HCT116 (cell line): Measurements from ENCODE around the gene CSDE1.
"Not testable (repeated sequence)": the region's sequence is repeated elsewhere in the genome, so short reads cannot be mapped to it uniquely, and the experiment has no call there.

ENCODE experiments used
- ATF3 ChIP-seq: IDR thresholded peaks from 2 replicates; pipeline ENCODE4 v1.6.1; 2012
- CTCF ChIP-seq, 3 experiments: fragments of 200-600 bp in 1 of 3; sonication (generic) in 1 of 3; IDR thresholded peaks in 2 of 3; conservative IDR thresholded peaks in 1 of 3; 2 replicates each; pipeline ENCODE4 v1.5.1; 2012 to 2017; ENCODE audit warnings: low read depth in 2 of 3, low read length in 2 of 3, antibody characterized with exemption in 1 of 3, borderline replicate concordance in 1 of 3, control low read depth in 1 of 3, mild to moderate bottlenecking in 1 of 3, mixed read lengths in 1 of 3, mixed run types in 1 of 3, moderate library complexity in 1 of 3; ENCODE audit not compliant: insufficient read depth in 1 of 3
- EZH2 ChIP-seq: fragments of 200-600 bp; sonication (generic); IDR thresholded peaks from 2 replicates; pipeline ENCODE4 v1.6.1; 2017; ENCODE audit warnings: antibody characterized with exemption, mixed run types
- EZH2phosphoT487 ChIP-seq: fragments of 200-600 bp; IDR thresholded peaks from 2 replicates; pipeline ENCODE4 v1.6.1; 2018; ENCODE audit warnings: antibody characterized with exemption, borderline replicate concordance
- JUND ChIP-seq: IDR thresholded peaks from 2 replicates; pipeline ENCODE4 v1.6.1; 2012
- MAX ChIP-seq: IDR thresholded peaks from 2 replicates; pipeline ENCODE4 v1.6.1; 2012
- POLR2A ChIP-seq: IDR thresholded peaks from 2 replicates; pipeline ENCODE4 v1.7.0; 2011; ENCODE audit warnings: borderline replicate concordance; ENCODE audit not compliant: insufficient read depth, insufficient read length; ENCODE audit errors: extremely low read depth
- POLR2AphosphoS5 ChIP-seq: IDR thresholded peaks from 2 replicates; pipeline ENCODE4 v1.6.1; 2011; ENCODE audit warnings: mild to moderate bottlenecking, low read depth, low read length, moderate library complexity
- SIN3A ChIP-seq: IDR thresholded peaks from 2 replicates; pipeline ENCODE4 v1.6.1; 2012; ENCODE audit warnings: low read depth
- SP1 ChIP-seq: IDR thresholded peaks from 2 replicates; pipeline ENCODE4 v1.6.1; 2012; ENCODE audit warnings: low read depth
- ZFX ChIP-seq: fragments of 450-650 bp; IDR thresholded peaks from 2 replicates; pipeline ENCODE4 v1.6.1; 2017
- TF ChIP-seq, protein P1 (sequence below): IDR thresholded peaks from 2 replicates; pipeline ENCODE4 v1.6.1; 2011; ENCODE audit warnings: mild to moderate bottlenecking, low read length, moderate library complexity; ENCODE audit not compliant: insufficient replicate concordance; ENCODE audit errors: extremely low read depth
- TF ChIP-seq, protein P2 (sequence below): IDR thresholded peaks from 2 replicates; pipeline ENCODE4 v1.6.1; 2012; ENCODE audit warnings: low read depth

DNA sequence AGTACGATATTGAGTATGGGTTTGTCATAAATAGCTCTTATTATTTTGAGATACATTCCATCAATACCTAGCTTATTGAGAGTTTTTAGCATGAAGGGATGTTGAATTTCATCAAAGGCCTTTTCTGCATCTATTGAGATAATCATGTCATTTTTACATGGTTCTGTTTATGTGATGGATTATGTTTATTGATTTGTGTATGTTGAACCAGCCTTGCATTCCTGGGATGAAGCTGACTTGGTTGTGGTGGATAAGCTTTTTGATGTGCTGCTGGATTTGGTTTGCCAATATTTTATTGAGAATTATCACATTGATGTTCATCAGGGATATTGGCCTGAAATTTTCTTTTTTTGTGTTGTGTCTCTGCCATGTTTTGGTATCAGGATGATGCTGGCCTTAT is 28.7 kb upstream of the CSDE1 start:
- TF ChIP-seq POLR2A; CTCF (IDR thresholded peaks at IDR 0.05 in 2 of 3, conservative IDR thresholded peaks at IDR 0.05 in 1 of 3; ENCODE audit: borderline replicate concordance in 1 of 3, insufficient read depth in 1 of 3, low read depth in 2 of 3, low read length in 2 of 3); ATF3; POLR2AphosphoS5; MAX; SIN3A; JUND; EZH2; ZFX; SP1; EZH2phosphoT487: not testable (repeated sequence)
- TF ChIP-seq, protein P1, sequence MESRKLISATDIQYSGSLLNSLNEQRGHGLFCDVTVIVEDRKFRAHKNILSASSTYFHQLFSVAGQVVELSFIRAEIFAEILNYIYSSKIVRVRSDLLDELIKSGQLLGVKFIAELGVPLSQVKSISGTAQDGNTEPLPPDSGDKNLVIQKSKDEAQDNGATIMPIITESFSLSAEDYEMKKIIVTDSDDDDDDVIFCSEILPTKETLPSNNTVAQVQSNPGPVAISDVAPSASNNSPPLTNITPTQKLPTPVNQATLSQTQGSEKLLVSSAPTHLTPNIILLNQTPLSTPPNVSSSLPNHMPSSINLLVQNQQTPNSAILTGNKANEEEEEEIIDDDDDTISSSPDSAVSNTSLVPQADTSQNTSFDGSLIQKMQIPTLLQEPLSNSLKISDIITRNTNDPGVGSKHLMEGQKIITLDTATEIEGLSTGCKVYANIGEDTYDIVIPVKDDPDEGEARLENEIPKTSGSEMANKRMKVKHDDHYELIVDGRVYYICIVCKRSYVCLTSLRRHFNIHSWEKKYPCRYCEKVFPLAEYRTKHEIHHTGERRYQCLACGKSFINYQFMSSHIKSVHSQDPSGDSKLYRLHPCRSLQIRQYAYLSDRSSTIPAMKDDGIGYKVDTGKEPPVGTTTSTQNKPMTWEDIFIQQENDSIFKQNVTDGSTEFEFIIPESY: not testable (repeated sequence)
- TF ChIP-seq, protein P2, sequence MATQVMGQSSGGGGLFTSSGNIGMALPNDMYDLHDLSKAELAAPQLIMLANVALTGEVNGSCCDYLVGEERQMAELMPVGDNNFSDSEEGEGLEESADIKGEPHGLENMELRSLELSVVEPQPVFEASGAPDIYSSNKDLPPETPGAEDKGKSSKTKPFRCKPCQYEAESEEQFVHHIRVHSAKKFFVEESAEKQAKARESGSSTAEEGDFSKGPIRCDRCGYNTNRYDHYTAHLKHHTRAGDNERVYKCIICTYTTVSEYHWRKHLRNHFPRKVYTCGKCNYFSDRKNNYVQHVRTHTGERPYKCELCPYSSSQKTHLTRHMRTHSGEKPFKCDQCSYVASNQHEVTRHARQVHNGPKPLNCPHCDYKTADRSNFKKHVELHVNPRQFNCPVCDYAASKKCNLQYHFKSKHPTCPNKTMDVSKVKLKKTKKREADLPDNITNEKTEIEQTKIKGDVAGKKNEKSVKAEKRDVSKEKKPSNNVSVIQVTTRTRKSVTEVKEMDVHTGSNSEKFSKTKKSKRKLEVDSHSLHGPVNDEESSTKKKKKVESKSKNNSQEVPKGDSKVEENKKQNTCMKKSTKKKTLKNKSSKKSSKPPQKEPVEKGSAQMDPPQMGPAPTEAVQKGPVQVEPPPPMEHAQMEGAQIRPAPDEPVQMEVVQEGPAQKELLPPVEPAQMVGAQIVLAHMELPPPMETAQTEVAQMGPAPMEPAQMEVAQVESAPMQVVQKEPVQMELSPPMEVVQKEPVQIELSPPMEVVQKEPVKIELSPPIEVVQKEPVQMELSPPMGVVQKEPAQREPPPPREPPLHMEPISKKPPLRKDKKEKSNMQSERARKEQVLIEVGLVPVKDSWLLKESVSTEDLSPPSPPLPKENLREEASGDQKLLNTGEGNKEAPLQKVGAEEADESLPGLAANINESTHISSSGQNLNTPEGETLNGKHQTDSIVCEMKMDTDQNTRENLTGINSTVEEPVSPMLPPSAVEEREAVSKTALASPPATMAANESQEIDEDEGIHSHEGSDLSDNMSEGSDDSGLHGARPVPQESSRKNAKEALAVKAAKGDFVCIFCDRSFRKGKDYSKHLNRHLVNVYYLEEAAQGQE: not testable (repeated sequence)
